COLO668 (cell line): ENCODE measurements around the gene RABGAP1.

Experiments
- DNase-seq: peaks from one replicate; lab custom pipeline; 2025; ENCODE audit not compliant: unreplicated experiment; lab: John Stamatoyannopoulos, UW

RABGAP1 gene

DNA sequence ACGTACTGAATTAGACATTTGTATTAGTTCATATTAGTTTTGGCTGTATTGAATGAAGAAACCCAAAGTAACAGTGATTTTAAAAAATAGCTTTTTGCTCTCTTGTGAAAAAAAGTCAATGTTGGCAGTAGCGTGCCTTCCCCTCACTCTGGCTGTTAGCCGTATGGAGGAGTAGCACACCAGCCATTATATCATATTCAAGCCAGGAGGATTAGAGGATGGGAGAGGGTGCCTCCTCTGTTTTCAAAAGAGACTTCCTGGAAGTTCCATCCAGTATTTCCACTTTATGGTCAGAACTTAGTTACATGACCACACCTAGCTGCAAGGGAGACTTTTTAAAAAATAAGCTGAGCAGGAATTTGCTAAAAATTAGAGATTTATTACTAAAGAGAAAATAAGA lies 133.8 kb downstream of the RABGAP1 start:
- DNase-seq: no peak

DNA sequence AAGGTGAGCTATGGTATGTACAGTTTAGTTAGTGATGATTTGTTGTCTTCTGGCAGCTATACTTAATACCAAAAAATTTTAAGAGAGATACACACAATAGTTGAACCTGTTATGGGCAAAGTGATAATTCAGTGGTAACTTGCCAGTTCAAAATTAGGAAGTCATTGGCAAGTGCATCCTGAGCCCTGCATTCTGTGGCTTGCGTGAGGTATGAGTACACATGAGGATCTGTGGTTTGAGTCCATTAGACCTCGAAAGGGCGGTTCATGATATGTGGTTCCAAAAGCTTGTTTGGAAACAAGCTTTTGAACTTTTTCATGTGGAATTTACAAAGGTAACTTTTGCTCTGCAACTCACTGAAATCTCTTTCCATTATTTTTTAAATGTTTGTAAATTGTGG lies 139.6 kb downstream of the RABGAP1 start:
- DNase-seq: no peak

DNA sequence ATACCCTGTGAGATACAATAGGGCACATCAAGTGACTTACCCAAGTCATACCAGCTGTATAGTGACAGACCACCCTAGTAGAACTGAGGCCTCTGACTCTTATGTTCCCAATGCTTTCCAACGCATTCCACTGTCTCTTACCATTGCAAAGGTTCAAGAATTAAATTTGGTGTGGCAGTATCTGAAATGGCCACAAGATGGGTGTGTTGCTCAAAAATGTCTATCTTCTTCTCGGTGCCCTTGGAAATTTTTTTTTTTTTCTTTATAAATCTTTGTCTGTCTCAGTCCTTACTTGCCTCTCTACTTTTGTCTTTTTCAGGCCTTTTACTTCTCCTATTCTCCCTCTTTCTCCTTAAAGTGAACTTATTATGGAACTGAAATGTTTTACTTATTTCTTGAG lies 141.0 kb downstream of the RABGAP1 start:
- no peak for DNase-seq

DNA sequence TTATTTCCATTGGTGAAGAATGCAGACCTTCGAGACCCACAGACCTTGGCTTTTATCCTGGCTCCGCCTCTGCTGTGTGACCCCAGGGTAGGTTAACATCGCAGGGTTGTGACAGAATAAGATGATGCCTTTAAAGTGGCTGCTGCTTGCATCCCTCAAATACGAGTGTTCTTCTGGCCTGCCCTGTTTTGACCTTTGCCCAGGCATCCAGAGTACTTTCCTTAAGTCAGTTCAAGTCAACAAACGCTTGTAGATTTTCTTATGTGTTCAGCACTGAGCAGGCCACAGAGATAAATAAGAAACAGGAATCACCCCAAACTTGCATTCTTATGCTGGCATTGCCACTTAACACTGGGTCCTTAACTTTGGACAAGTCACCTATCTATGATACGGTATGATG lies 142.9 kb downstream of the RABGAP1 start:
- DNase-seq: no peak

DNA sequence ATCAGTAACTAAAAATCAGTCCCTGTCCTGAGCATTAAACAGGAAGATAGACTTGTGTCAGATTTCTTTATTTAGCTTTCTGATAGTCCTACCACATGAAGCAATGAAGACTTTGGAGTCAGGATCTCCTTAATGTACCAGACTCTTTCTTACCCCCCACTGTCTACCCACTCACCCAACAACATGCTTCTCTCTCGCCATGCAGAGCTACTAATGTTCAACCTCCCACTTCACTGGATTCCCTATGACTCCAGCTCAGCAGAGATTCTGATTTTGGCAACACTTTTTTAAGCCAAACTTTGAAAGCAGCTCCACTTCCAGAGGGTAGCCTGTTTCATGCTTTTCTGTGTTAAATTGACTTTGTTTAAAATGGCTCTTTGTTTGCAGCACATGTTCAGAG lies 143.4 kb downstream of the RABGAP1 start:
- no peak for DNase-seq

DNA sequence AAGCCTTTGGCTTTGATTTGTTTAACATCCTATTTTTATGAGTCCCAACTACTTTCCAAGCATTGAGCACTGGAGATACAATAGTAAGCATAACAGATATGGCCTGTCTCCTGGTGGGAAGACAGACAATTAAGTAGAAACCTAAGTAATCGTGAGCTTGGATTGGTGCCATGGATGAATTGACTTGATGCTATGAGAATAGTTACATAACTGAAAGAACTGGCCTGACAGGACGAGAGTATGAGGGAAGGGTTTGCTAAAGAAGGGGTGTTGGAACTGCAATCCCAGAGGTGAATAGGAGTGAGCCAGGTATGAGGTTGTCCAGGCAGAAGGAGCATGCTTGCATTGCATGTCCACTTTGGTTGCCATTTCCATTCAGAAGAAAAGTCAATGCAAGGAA lies 145.1 kb downstream of the RABGAP1 start:
- DNase-seq: no peak

DNA sequence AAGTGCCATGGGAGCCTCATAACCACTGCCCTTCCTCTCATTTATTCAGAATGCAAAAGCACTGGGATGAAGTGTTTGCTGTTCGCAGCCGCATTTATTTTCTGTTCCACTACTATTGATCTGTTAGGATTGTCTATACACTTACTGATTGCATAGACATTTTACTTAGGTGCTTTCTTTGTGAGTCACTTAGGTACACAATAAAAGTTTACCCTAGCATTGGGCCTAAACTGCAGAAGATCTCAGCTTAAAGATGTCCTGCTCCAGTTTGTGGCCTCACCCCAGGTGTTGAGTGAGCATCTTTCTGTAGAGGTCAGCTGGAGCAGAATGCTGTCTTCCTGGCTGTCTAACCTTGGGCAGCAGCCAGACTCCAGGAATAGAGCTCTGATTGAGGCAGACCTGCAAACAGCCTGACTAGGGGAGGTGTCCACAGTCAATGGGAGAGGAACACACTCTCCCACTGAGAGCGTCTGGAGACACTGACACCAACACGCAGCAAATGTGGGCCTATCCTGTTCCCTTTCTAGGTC lies 146.6 kb downstream of the RABGAP1 start:
- no peak for DNase-seq

DNA sequence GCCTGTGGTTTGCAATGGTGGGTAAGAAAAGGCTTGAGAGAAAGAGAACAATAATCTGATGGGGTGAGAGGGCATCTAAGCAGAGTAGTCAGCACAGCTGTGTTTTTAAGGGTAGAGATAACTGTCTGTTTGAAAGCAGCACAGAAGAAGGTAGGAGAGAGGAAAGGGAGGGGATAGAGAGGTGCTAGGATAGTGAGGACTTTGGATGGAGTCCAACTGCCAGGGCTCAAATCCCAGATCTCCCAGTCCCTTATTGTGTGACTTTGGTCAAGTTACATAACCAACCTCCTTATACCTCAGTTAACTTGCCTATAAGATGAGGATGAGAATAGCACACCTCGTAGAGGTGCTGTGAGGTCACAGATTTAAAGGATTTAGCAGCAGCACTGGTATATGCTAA lies 148.2 kb downstream of the RABGAP1 start:
- DNase-seq: no peak

DNA sequence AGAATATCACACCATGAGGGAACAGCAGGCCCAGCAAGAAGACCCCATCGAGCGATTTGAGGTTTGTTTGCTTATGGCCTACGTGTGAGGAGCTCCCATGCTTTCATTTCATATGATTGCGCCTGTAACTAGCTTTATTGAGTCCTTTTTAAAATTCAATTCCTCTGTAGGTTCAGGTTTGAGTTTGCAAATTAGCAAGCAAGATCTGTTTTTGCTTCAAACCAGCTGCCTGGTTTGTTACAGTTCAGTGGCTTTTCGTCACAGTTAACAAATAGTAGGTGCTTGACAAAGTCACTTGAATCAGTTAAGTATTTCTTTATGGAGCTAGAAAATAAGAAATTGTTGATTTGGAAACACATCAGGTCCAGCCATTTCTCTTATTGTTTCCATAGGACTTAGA lies 149.0 kb downstream of the RABGAP1 start:
- no peak for DNase-seq

DNA sequence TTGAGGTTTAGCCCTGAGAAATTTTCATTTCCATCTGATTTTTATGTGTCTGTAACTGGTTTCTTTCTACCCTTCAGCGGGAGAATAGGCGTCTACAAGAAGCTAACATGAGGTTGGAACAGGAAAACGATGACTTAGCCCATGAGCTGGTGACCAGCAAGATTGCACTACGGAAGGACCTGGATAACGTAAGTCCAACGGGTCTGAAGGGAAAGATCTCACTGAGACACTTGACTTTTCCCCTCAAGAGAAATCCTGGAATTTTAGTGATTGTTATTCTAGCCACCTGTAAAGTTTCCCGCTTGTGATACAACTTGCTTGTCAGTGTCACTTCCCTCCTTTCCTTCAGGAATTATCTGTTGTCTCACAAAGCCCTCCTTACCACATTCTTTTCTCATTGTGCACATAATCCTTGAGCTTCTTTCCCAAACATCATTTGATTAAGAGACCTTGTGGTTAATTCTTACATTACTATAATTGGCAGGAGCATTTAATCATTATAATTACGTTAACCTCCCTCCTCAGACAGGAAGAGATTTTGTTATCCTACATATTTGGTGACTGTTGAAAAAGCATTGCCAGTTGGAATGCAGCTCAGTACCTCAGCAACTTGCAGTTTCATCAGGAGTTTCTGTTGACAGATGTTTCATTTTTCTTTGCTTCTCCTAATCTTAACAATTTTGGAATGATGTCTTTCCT lies 149.5 kb downstream of the RABGAP1 start:
- DNase-seq: no peak

DNA sequence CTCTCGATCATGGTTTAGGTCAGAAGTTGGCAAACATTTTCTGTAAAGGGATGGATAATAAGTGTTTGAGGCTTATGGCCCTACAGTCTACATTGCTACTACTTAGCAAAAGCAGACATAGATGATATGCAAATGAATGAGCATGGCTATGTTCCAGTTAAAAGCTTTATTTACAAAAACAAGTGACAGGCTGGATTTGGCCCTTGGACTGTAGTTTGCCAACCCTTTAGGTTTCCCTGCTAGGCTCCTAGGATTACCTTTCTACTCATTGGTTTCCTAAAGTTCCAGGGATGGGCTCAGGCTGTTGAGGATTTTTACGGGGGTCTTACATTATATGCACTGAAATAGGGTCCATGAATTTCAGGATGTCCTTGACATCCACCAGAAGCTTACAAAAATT lies 150.1 kb downstream of the RABGAP1 start:
- no peak for DNase-seq

DNA sequence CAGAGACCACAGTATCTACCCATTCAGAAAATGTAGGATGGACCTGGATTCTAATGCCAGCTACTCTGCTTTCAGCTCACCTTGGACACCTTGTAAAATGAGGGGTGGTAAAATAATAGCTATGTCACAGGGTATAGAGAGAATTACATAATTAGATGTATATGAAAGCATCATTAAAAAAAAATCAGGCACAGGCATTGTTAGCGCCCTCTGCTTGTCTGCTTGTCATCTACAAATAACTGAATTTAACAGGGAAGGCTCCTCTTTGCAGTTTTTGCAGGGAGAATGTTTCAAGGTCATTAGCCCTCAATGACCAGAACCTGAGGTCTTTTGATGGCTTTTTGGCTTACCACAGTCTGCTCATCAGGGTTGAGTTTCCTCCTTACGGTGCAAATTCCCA lies 150.6 kb downstream of the RABGAP1 start:
- DNase-seq: no peak

DNA sequence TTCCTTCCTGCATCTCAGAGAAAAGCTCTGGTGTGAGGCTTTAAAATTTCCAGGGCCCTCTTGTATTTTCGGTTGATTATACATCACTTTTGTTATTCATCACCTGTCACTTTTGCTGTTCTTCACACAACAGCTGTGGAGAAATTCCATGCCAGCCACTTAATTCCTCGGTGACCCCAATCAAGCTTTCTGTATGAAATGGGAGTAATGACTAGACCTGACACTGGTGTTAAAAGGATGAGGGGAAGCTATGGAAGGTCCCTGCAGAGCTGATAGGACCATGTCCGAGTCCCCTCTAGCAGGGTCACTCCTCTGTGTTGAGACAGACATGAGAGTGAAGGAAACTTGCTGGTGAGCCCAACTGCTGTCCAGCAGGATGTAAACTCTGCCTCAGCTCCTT lies 152.3 kb downstream of the RABGAP1 start:
- DNase-seq: no peak

DNA sequence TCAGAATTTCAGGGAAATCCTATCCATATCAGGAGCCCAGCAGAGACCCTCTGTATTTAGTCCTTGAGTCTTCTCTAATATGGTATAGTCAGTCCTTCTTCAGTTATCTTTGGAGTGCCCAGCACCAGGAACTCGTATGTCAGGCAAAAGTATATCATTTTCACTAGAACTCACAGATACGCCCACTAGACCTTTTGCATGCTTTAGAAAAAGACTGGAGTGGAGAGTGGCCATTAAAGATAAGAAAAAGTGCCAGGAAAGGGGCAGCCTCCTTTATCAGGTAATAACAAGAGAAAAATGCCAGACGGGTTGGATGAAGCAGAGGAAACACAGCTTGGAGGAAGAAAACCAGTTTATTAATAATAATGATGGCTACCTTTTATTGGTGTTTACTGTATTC lies 156.2 kb downstream of the RABGAP1 start:
- DNase-seq: no peak

DNA sequence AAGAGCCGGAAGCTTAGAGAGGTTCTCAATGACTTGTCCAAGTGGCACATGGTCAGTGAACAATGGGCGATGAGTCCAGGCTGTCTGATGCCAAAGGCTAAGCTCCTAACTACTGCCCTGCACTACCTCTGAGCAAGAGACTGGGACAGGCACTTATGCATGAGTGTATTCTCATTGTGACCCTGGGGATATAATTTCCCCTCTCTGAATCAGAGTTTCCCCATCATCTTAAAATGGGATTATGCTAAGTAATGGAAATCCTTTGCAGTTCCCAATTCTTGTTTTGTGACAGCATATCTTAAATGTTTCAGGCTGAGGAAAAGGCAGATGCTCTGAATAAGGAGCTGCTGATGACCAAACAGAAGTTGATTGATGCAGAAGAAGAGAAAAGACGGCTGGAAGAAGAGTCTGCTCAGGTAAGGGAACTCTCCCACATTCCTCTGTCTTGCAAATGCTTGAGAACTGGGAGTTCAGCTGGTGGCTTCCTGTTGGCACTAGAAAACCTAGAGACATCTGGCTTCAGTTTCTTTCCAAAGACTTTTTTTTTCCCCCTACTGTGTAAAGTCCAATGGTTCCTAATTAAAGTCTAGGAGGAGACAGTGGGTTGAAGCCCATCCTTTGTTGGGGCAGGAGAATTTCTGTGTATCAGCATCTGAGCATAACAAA lies 156.7 kb downstream of the RABGAP1 start:
- DNase-seq: no peak

DNA sequence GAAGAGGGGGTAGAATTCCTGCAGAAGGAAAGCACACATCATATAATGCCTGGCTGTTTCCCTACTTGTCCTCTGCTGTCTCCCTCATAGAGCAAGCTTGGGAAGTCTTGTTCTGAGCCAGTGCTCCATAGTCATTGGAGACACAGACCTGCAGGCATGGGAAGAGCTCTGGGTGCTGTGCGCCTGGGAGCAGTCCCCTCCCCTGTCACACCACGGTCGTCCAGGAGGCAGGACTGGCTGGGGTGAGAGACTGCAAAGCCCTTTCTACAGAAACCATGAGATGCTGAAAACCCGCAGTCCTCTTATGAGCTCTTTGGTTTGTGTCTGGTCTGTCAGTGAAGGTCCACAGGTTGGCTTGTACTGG lies 157.3 kb downstream of the RABGAP1 start:
- no peak for DNase-seq

DNA sequence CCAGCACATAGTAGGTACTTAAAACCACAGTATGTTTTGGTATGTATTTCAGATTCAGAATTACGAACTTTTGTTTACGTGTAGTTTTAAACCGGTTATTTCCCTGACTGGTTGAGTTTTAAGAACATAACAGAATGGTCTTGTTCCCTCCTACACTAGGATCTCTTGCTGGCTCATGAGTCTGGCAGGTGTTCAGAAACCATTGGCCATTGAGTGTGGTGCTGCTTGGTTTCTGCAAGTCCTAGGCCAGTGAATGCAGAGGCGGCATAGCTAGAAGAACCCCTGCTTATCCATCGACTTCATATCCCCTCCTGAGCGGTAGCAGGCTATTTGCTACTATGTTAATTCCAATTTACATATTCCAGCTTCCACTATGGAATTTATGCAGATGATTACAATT lies 158.2 kb downstream of the RABGAP1 start:
- DNase-seq: no peak

DNA sequence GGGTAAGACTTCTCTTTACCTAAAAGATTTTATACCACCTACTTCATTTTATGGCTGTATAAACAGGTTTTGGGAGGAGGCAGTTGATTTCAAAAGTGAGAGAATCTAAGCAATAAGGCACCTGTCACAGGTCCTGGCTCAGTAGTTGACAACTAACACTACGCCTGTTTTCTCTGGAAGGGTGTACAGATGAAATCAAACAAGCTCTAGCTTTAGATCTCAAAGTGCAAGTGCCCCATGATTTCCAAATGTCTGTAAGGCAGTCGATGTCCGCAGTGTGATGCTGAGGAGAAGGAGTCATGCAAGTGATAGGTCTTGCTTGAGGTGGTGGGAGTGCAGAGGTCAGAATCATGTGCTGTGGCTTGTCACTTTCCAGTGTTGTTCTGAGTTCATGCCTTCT lies 158.7 kb downstream of the RABGAP1 start:
- no peak for DNase-seq

DNA sequence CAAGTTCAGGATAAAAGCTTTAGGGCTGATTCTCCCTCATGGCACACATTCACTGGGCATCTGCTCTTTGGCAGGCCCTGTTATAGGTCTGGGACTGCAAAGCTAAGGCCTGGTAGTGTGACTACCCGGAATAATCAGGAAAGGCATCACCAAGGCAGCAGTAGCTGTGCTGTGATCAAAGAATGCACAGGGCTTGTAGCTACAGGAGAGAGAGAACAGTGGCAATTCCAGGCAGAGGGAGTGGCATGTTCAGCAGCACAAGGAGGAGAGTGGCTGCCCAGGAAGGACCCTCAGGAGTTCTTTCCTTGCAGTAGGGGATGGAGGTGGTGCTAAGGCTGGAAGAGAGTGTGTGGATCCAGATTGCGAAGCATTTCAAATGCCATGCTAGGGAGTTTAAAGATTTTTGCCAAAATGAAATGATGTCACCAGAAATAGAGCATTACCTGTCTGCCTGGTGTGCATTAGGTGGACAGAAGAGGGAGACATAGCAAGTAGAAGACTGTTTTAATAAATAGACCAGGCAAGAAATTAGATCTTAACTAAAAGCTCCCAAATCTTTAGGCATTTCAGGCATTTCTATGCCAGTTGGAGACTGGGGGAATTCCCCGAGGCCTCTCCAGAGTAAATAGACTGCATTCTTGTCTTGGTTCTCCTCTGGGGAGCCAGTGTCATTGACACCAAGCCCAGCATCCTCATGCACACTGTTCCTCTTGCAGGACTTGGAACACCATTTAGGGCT lies 161.7 kb downstream of the RABGAP1 start:
- DNase-seq: no peak

DNA sequence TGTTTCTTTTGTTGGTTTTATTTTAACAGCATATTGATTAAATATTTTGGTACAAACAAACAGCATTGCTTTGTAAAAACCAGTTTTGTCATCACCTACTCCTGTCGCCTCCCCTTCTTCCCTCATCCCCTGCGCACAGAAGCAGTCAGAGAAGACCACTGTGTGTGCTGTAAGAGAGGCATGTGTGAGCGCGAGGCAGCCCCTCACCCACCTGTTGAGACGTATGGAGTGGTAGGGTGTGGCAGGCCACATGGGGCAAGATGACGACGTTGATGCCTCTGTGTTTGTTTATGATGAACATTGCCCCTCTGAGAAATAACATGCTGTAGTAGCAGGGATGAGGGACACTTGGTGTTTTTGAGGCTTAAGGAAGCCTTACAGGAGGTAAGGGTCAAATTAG lies 164.0 kb downstream of the RABGAP1 start:
- DNase-seq: no peak

DNA sequence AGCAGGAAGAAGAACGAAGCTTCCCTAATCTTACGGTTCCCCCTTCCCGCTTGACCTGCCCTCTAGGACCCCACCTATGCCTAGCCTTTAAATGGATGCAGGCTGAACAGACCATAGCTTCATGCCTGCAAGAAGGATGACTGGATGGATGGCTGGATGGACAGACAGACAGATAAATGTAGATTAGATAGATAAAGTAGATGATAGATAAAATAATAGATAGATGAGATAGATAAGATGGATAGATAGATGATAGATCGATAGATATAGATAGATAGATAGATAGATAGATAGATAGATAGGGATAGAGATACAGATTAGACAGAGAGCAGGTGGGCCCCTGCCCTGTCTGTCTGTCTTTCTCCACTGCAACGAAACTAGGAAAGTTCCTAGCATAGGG lies 164.7 kb downstream of the RABGAP1 start:
- DNase-seq: no peak

DNA sequence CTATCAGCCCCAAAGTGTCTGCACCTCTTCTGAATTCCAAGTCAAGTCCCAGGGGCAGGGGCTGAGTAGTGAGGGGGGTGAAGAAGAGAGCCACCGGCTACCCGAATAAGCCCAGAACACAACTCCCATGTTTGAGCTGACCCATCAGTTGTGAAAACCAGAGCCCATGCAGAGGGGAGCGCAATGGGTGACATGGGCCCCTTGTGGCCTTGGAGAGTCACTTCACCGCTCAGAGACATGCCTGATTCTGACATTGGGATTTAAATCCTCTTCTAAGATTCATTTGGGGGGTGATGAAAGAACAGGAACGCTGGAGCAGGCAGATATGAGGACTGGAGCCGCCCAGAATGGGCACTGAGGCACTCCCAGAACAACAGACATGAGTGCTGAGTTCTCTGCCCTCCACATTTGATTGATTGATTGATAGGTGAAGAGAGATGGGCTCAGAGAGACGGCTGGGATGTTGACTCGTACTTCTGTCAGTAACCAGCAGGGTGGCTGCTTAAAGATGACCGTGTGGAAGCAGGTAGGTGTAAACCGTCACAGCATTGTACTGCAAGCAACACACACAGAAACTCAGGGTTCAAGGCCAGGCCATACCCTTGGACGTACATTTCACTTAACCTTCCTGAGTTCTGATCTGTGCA lies 166.9 kb downstream of the RABGAP1 start:
- DNase-seq: no peak
